HG03175 (cell line): ENCODE results near the gene PYGB.

Experiments used
- ATAC-seq: cut with Tn5 transposase; IDR thresholded peaks from one replicate; pipeline ENCODE4 v1.9.1; 2021; ENCODE audit warnings: mild to moderate bottlenecking, moderate library complexity; ENCODE audit not compliant: unreplicated experiment

The PYGB gene

DNA sequence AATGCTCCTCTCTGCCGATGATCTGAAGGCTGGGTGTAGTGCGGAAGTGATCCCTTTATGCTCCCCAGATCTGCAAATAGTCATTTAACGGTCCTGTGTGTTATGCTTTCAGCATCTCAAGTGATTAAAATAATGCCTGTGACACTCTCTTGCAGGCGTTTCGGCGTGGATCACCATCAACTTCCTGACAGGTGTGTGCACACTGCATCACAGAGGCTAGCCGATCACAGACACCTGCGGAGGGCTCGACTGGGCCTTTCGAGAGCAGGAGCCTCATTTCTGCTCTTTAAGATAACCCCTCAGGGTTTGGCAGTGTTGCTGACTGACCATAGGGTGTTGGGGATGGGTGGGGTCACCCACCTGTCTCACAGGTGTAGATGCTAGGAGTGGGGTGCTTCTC lies 32.4 kb upstream of the PYGB start:
- no peak for ATAC-seq

DNA sequence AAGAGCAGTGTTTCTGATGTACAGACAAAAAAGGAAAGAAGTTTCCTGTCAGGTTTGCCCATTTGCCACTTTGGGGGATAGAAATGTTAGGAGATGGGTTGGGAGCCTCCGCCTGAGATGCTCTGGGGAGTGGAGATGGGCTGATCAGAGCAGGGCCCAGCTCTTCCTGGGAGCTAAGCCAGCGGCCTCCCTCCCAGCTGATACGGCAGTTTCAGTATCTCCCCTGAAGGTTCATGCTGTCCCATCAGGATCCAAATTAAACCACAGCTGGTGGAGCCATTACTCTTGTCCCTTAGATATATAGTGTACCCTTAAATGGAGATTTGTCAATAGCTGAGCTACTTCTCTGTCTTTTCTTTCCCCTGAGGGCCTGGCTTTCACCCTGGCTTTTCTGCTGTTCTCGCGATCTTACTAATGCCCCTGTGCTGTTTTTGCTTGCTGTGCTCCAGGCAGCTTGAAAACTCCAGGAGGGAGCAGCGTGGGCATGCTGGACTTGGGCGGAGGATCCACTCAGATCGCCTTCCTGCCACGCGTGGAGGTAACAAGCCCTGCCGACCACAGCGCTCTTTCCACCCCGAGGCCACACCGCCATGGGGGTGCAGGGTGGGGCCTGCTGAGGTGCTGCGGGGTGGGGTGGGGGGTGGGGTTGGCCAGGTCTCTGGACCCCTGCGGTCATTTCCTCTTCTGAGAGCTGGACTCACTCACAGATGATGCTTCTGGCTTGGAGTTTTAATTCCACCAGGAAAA lies 31.5 kb upstream of the PYGB start:
- ATAC-seq = no peak

- ATAC-seq = no peak
Observed at GRCh38 chr20:25217161-25218108, 30.4 kb upstream of the PYGB start.

- no peak for ATAC-seq
Observed at GRCh38 chr20:25218109-25218486, 29.8 kb upstream of the PYGB start.

DNA sequence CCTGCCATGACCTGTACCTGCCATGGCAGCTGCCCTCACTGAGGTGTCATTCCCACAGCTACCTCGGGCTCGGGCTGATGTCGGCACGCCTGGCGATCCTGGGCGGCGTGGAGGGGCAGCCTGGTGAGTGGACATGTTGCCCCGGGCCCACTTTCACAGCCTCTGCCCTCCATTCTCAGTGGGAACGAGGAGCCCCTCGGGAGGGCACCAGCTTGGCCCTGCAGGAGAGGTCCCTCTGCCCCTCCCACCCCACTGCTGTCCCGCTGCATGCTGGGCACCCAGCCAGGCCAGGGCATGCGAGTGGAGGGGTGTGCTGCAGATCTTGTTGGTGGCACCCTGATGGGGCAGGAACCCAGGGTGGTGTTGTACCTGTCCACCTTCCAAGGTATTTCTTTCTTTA lies 29.4 kb upstream of the PYGB start:
- no peak for ATAC-seq

GRCh38 chr20:25219365-25219764 lies 28.5 kb upstream of the PYGB start:
- no peak for ATAC-seq

GRCh38 chr20:25220021-25220730 lies 27.7 kb upstream of the PYGB start:
- no peak for ATAC-seq

DNA sequence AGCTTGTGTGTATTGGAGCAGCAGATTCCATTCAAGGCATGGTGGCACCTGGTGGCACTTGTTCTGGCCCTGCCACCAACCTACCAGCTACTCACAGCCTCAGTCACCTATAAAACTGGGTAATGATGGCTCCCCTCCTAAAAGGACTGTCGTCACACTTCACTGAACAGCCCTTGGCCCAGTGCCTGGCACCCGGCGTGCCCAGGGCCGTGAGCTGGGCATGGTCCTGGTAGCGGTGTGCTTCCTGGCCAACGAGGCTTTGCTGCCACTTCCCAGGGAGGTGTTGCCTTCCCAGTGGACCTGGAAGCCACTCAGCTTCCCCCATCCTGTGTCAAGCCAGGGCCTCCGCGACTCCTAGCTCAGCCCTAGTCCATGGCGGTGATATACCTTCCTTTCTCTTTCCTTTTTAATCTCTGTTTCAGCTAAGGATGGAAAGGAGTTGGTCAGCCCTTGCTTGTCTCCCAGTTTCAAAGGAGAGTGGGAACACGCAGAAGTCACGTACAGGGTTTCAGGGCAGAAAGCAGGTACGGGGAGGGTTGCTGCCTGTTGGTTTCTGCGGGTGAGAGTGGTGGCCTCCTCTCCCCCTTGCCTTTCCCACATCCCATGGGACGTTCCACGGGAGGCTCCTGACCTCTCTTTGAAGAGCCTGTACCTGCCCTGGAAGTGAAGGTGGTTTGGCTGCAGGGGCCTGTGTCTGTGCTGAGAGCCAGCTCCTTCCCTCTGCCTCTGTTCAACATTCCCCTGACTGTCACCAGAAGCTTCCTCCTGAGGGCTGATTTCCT lies 26.9 kb upstream of the PYGB start:
- ATAC-seq = no peak

DNA sequence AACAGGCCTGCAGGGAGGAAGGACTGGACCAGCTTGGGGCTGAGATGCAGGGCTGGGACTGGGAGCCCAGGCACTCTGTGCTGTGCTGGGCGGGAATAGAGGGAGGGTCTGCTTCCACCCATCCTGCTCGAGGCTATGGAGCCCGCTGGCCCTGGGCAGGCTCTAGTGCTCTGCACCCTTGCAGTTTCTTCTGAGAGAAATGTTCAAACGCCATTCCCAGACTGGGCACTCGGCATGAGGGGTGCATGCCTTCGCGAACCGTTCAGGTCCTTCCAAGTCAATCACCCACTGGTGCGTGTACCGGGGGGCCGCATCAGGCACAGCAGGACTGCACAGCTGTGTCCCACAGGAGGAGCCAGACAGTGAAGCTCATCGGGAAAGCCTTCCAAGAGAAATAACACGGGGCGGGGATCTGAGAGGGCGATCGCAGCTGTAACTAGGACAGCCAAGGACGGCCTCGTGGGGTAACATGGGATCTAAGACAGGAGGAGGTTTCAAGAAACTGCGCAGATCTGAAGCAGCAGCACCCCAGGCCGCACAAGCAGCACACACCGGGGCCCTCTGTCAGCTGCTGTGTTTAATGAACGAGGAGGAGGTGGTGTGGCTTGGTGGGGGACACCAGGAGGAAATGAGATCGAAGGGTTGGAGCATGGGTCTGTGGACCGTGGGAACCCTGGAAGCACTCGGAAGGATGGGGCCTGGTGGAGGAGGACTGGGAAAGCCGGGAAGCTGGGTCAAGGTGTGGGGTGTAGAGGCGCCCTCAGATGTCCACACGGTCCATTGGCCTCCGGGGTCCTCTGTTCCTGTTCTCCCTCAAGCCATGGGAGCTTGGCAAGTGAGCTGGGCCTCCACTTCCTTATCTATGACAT lies 26.1 kb upstream of the PYGB start:
- no peak for ATAC-seq

DNA sequence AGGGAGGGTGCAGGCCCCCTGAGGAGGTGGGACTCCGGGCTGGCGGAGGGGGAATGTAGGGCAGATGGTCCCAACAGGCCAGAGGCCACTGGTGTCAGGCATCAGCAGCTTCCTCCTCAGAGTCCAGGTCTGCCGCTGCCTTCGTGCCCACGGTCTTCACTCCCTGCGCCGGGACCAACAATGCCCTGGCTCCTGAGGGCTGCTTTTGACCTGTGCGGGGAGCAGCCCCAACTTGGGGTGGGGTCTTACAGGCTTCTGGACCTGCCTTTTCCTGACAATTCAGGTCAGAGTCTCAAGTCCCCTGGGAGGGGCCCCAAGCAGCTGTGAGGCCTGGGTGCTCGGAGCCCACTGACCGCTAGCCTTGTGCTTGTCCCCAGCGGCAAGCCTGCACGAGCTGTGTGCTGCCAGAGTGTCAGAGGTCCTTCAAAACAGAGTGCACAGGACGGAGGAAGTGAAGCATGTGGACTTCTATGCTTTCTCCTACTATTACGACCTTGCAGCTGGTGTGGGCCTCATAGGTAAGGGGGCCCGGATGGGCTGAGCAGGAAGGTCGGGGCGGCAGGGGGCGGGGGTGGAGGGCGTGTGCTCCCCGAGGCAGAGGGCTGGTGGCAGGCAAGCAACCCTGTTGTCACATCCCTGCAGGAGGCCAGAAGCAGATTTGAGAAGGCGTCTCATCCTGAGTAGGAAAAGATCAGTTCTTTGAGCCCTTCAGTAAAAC lies 25.3 kb upstream of the PYGB start:
- ATAC-seq = no peak

DNA sequence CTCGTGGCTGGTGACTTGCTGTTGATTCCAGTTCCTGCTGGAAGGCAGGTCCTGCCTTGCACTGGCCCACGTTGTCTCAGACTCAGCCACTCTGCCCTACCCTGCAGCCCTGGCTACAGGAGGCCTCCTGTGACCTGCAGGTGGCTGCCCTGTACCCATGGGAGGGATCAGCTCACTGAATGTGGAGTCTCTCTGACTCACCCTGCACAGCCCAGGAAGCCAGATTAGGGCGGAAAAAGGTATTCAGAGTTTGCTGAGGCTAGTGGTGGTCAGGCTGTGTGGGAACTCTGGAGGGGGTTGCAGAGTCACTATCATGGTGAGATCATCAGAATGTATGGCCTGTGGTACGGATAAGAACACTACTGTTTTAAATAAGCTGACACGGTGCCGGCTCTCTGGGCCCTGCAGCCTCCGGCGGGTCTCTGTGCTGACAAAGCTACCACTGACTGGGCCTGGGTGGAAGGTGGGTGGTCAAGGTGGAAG lies 24.7 kb upstream of the PYGB start:
- ATAC-seq = no peak

DNA sequence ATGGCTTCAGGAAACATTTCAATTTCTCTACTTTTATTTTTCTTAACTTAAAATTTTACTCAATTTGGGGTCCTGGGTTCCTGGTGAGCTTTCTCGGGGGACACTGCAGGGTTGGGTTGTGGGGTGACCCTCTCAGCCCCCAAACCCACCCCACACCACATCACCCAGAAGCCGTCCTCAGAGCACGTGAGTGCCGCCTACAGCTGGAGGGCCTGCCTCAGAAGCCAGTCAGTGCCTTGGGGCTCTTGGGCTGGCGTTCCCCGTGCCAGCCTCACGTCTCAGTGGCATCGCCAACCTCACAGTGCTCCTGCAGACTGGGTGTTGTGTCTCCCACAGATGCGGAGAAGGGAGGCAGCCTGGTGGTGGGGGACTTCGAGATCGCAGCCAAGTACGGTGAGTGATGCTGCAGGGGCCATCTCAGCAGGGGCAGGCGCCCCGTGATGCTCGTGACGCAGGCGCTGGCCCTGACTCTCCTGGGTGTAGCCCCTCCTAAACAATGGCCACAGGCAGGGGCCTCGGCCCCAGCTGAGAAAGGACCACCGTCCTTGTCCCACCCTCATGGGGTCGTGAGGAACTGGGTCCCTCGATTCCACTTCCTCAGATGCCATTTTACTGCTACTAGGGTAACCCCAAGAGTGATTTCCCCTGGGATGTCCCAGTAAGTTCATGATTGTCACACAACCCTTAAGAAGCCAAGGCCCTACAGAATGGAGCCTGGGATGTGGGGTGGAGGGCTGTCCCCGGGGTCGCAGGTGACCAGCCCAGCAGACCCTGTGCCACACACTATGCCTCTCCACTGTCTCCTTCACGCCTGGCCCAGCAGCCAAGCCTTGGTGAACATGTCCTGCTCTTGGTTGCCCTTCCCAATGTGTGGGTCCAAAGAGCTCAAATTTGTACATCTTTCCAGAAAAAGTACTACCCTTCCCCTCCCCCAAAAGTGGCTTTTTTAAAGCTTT lies 23.8 kb upstream of the PYGB start:
- ATAC-seq = no peak

- no peak for ATAC-seq
Observed at GRCh38 chr20:25224941-25225340, 22.9 kb upstream of the PYGB start.

GRCh38 chr20:25225642-25226432 lies 22.0 kb upstream of the PYGB start:
- no peak for ATAC-seq

GRCh38 chr20:25226433-25227316 lies 21.2 kb upstream of the PYGB start:
- ATAC-seq = no peak

DNA sequence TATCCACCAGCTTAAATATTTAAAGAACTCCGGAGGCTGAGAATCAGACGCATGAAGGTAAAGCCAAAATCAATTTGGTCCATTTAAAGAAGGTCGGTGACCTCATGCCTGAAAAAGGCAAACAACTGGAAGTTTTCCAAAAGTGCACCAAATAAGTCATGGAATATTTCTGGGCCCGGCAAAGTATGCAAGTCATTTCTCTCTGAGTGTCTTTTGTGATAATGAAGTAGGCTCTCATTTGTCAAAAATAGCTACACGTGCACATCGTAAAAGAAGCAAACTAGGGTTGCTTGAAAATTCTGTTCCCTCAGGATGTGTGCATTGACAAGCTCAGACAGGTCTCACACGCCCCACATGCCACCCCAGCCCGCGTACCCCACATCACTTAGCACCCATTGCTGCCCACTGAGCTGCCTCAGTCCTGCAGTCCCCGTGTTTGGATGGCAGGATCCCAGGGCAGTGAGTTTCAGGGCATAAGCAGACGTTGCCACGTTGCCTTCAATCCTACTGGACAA lies 20.5 kb upstream of the PYGB start:
- ATAC-seq = no peak
